Spleen (tissue), 11 donors: Measurements from ENCODE around the gene EIPR1. TPM values are rescaled to one million over a fixed set of nuclear protein-coding genes. Genes with fewer than 3 reads are reported as not detected.

ENCODE experiments used
- DNase-seq: peaks from one replicate; pipeline ENCODE4 v3.0.0-alpha.2; 2020
- H3K27ac ChIP-seq, 8 donors: fragments of 200-600 bp; sonication (generic) in 7 of 8; 1 replicate in 4 of 8; 2 replicates in 4 of 8; pipeline versions ENCODE4 v1.5.0 to v1.8.0; 2016 to 2021; ENCODE audit warnings: inconsistent platforms in 4 of 8, mild to moderate bottlenecking in 4 of 8, moderate library complexity in 1 of 8
- H3K27me3 ChIP-seq, 7 donors: fragments of 200-600 bp; sonication (generic) in 6 of 7; replicated peaks in 1 of 7; 1 replicate in 4 of 7; 2 replicates in 3 of 7; pipeline versions ENCODE4 v1.5.0 to v1.8.0; 2016 to 2021; ENCODE audit warnings: inconsistent platforms in 3 of 7, mild to moderate bottlenecking in 1 of 7
- H3K36me3 ChIP-seq, 6 donors: fragments of 200-600 bp; sonication (generic) in 5 of 6; 1 replicate in 4 of 6; 2 replicates in 2 of 6; pipeline versions ENCODE4 v1.5.0 to v1.8.0; 2016 to 2021; ENCODE audit warnings: inconsistent platforms in 2 of 6
- H3K4me1 ChIP-seq, 6 donors: fragments of 200-600 bp; sonication (generic) in 5 of 6; 1 replicate in 3 of 6; 2 replicates in 3 of 6; pipeline versions ENCODE4 v1.5.0 to v1.8.0; 2016 to 2021; ENCODE audit warnings: inconsistent platforms in 3 of 6
- H3K4me3 ChIP-seq, 8 donors: fragments of 200-600 bp; sonication (generic) in 7 of 8; 1 replicate in 4 of 8; 2 replicates in 4 of 8; pipeline versions ENCODE4 v1.5.0 to v1.8.0; 2016 to 2021; ENCODE audit warnings: inconsistent platforms in 4 of 8, mild to moderate bottlenecking in 4 of 8, moderate library complexity in 2 of 8
- H3K9me3 ChIP-seq, 8 donors: fragments of 200-600 bp; sonication (generic) in 7 of 8; 1 replicate in 4 of 8; 2 replicates in 4 of 8; pipeline versions ENCODE4 v1.5.0 to v1.8.0; 2016 to 2021; ENCODE audit warnings: inconsistent platforms in 4 of 8
- POLR2A ChIP-seq, 3 donors: fragments of 450-650 bp; IDR thresholded peaks; one replicate each; pipeline ENCODE4 v1.5.1; 2017; ENCODE audit warnings: antibody characterized with exemption in 3 of 3, mild to moderate bottlenecking in 1 of 3
- POLR2AphosphoS5 ChIP-seq, 3 donors: sonication (generic); formaldehyde crosslinking; IDR thresholded peaks; one replicate each; pipeline ENCODE4 v1.5.1; 2017; ENCODE audit warnings: antibody characterized with exemption in 3 of 3
- WGBS, 5 donors: extraction: QIAGEN DNeasy Blood & Tissue Kit in 3 of 5; methylation state at CpG; one replicate each; pipeline versions ENCODE4 v1.1.5 to v1.1.7; 2013 to 2018; 5-methylcytosine and 5-hydroxymethylcytosine counted together
- intact Hi-C: fragments of 100-400 bp; cut with DNase I; formaldehyde crosslinking; loops from one replicate; pipeline ENCODE4 v1.15.0; 2023; ENCODE audit warnings: low total_unique reads
- polyA plus RNA-seq, 3 donors: library from polyadenylated mRNA; stranded (reverse); fragments of 200-250 nt; gene quantifications; one replicate each; pipeline ENCODE4 v1.2.1, GENCODE V29; 2013
- total RNA-seq, 7 donors: library from RNA; depleted of rRNA in 3 of 7; stranded (reverse); fragments of >200 nt in 3 of 7; fragmentation: NEBNext Ultra II Directional in 4 of 7; extraction: Animal tissue kit (Norgen Biotek cat#: 25700) in 4 of 7; gene quantifications; one replicate each; pipeline versions ENCODE4 v1.1.0 to v1.2.1, GENCODE V29; 2016 to 2021
- TF ChIP-seq, protein P1 (sequence below), 11 experiments: fragments of 200-600 bp in 7 of 11; fragments of 450-650 bp in 4 of 11; sonication (generic) in 4 of 11; IDR thresholded peaks in 8 of 11; conservative IDR thresholded peaks in 3 of 11; 1 replicate in 7 of 11; 2 replicates in 4 of 11; pipeline versions ENCODE4 v1.4.0 to v1.8.0; 2016 to 2021; ENCODE audit warnings: antibody characterized with exemption in 11 of 11, inconsistent platforms in 4 of 11, mild to moderate bottlenecking in 1 of 11
- donor health status: healthy with polysubstance abuse.
- donor health status: DM: no; HTN: no; CAD: no; lungs with moderate emphysema.
- donor health status: DM: no; HTN: no; CAD: no.
- donor health status: Bipolar disorder and iron deficiency.
- donor health status: healthy.
- donor health status: DM: no; HTN: no; CAD: no.
- donor health status: DM: yes; HTN: yes; CAD: no.

Gene EIPR1
- total and polyA plus RNA-seq, 10 donors: 16.1 to 60.1 (median 26.3) TPM

DNA sequence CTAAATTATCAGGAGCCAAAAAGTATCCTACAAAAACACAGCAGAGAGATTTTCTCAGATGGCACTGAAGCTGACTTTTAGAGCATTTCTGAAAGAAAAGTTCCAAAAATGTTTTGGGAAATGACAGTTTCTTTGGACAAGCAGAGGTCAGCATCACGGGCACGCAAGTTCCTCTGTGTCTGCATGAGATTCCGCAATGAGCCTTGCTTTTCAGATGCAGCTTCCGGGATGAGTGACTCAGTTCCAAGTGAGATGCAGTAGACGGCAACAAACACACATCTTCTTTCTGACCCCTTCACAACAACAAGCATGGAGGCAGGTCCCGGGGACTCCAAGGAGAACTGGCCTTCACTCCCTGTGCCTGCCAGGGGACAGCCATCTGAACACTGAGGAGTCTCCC is 76.6 kb downstream of the EIPR1 start:
- 85 to 92% (median 92%) methylated on average over 6 of the region's 6 CpGs for WGBS, 5 donors
- Histone ChIP-seq H3K36me3 (peaks cover 0 to 18% (median 0%) of the 10 kb centered on the region in 6 donors), H3K4me1 (peaks cover 0 to 17% (median 14%) of the 10 kb centered on the region in 6 donors), H3K27ac (no peak overlapping the region), H3K9me3 (no peaks in the 10 kb centered on the region), H3K4me3 (no peak overlapping the region), H3K27me3 (no peaks in the 10 kb centered on the region)
- TF ChIP-seq, protein P1, sequence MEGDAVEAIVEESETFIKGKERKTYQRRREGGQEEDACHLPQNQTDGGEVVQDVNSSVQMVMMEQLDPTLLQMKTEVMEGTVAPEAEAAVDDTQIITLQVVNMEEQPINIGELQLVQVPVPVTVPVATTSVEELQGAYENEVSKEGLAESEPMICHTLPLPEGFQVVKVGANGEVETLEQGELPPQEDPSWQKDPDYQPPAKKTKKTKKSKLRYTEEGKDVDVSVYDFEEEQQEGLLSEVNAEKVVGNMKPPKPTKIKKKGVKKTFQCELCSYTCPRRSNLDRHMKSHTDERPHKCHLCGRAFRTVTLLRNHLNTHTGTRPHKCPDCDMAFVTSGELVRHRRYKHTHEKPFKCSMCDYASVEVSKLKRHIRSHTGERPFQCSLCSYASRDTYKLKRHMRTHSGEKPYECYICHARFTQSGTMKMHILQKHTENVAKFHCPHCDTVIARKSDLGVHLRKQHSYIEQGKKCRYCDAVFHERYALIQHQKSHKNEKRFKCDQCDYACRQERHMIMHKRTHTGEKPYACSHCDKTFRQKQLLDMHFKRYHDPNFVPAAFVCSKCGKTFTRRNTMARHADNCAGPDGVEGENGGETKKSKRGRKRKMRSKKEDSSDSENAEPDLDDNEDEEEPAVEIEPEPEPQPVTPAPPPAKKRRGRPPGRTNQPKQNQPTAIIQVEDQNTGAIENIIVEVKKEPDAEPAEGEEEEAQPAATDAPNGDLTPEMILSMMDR (IDR thresholded peaks at IDR 0.05 in 8 of 11, conservative IDR thresholded peaks at IDR 0.05 in 3 of 11): no peak
- no peak for TF ChIP-seq POLR2A (IDR thresholded peaks at IDR 0.05)
- no peak for TF ChIP-seq POLR2AphosphoS5 (IDR thresholded peaks at IDR 0.05)
- DNase-seq: peak; percentile 27
- intact Hi-C loops: loop anchor here (10.0 kb wide), 2 partner anchors 106 to 296 kb away; no protein-coding TSS in a partner anchor

DNA sequence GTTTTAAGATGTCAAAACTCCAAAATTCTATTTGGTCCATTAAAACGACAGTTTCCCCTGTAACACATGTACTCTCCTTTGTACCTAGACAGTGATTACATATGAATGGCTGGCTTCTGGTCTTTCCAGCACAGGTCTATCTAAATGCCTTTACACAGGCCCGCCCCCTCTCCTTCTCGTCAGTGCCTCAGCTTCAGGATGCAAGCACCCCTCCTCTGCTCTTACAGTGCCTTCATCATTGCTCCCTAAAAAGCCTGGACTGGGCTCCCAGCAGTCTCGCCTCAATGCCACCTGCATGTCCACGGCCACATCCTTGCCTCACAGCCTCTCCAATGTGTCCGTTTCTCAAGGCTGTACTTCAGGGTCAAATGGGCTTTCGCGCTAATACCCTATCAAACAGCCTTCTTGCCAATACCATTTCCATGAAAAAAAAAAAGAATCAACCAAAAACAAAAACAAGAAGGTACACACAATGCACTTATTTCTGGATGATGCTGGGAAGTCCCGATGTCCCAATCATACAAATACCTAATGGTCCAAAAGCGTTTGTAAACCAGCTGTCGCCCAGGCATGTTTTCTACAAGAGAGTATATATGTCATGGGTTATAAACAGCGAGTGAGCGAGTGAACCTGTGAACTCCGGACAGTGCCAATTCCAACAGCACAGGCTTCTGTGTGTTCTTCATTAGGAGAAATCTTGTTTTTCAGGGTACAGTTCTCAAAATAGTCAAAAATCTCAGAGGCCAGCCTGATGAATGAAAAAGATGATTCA is 77.2 kb downstream of the EIPR1 start:
- intact Hi-C loops: loop anchor here (10.0 kb wide), 2 partner anchors 106 to 296 kb away; no protein-coding TSS in a partner anchor
- 88 to 90% (median 89%) methylated on average over 14 of the region's 14 CpGs for WGBS, 5 donors
- peak; percentile 25 for DNase-seq

DNA sequence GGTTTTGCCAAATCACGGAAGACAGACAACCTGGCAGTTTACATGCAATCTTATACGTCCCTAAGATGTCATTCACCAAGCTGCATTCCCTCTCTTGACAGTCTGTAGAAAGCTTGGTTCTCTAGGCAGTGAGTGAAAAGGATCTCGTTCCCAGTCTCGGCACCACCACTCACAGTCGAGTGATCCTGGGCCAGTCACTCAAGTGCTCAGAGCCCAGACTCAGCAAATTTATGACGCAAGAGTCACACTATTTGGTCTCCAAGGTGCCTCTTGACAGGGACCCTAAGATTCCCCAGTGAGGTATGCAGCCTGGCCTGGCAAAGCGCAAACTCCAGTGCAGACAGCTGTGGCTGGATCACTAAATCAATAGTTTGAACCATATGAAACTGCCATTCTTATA is 77.9 kb downstream of the EIPR1 start:
- TF ChIP-seq, protein P1 (IDR thresholded peaks at IDR 0.05 in 8 of 11, conservative IDR thresholded peaks at IDR 0.05 in 3 of 11): no peak
- TF ChIP-seq POLR2A (IDR thresholded peaks at IDR 0.05): no peak
- Histone ChIP-seq H3K4me1 (peaks cover 0 to 17% (median 14%) of the 10 kb centered on the region in 6 donors), H3K9me3 (no peaks in the 10 kb centered on the region), H3K36me3 (peaks cover 0 to 18% (median 0%) of the 10 kb centered on the region in 6 donors), H3K4me3 (no peak overlapping the region), H3K27ac (no peak overlapping the region), H3K27me3 (no peaks in the 10 kb centered on the region)
- WGBS, 5 donors: 95 to 98% (median 96%) methylated on average over 7 of the region's 7 CpGs
- DNase-seq: no peak
- intact Hi-C loops: loop anchor here (10.0 kb wide), 2 partner anchors 105 to 295 kb away; no protein-coding TSS in a partner anchor

More for the DNA sequence above, 77.2 kb downstream of the EIPR1 start:
- Histone ChIP-seq H3K27ac (no peak overlapping the region), H3K36me3 (peaks cover 0 to 18% (median 0%) of the 10 kb centered on the region in 6 donors), H3K9me3 (no peaks in the 10 kb centered on the region), H3K4me1 (peaks cover 0 to 17% (median 14%) of the 10 kb centered on the region in 6 donors), H3K4me3 (no peak overlapping the region), H3K27me3 (no peaks in the 10 kb centered on the region)
- TF ChIP-seq, protein P1 (IDR thresholded peaks at IDR 0.05 in 8 of 11, conservative IDR thresholded peaks at IDR 0.05 in 3 of 11): no peak
- TF ChIP-seq POLR2AphosphoS5 (IDR thresholded peaks at IDR 0.05) (no peak), POLR2A (IDR thresholded peaks at IDR 0.05) (no peak)

DNA sequence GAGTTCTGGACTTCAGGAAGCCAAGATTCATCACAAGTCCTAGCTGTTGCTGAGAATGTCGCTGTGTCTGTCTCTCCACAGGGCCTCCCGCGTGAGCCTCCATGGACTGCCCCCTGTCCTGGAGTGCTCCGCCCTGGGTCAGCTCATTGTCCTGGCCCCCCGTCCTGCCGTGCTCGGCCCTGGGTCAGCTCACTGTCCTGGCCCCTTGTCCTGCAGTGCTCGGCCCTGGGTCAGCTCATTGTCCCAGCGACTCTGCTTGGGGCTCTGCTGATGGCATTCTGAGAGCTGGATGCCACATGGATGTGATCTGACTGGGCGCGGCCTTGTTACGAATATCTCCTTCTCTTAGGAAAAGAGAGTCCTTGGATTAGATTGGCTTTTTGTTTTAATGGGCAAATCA is 78.5 kb downstream of the EIPR1 start:
- Histone ChIP-seq H3K4me3 (no peak overlapping the region), H3K9me3 (no peaks in the 10 kb centered on the region), H3K27me3 (no peaks in the 10 kb centered on the region), H3K4me1 (peaks cover 0 to 16% (median 14%) of the 10 kb centered on the region in 6 donors), H3K27ac (no peak overlapping the region), H3K36me3 (peaks cover 0 to 18% (median 0%) of the 10 kb centered on the region in 6 donors)
- peak; percentile 51 for DNase-seq
- WGBS, 5 donors: 97 to 98% (median 98%) methylated on average over 5 to 12 of the region's 12 CpGs
- intact Hi-C loops: no loop called here
- TF ChIP-seq POLR2A (IDR thresholded peaks at IDR 0.05): no peak
- TF ChIP-seq POLR2AphosphoS5 (IDR thresholded peaks at IDR 0.05): no peak
- TF ChIP-seq, protein P1 (IDR thresholded peaks at IDR 0.05 in 8 of 11, conservative IDR thresholded peaks at IDR 0.05 in 3 of 11): no peak
